Panc1 (cell line): ENCODE results near the gene SIRPA. TPM values are rescaled to one million over a fixed set of nuclear protein-coding genes. Genes with fewer than 3 reads are reported as not detected.

Experiments used
- ATAC-seq: fragments of 200-7000 bp; cut with Tn5 transposase; 2 replicates; pipeline ENCODE4 v1.9.1; 2020; ENCODE audit warnings: mild to moderate bottlenecking, moderate library complexity
- BruUV-seq: library from RNA; stranded (reverse); fragments of 400-500 nt; replicated peaks from 2 replicates; lab custom pipeline; 2021; lab: Mats Ljungman, UMichigan
- CTCF ChIA-PET: fragments of 300-600 bp; sonication (Branson Sonifier 250); formaldehyde crosslinking; loops from one replicate; lab custom pipeline; 2022; ENCODE audit warnings: antibody characterized with exemption; lab: Charles Lee
- POLR2A ChIA-PET: fragments of 300-600 bp; sonication (Branson Sonifier 250); formaldehyde crosslinking; loops from one replicate; lab custom pipeline; 2022; ENCODE audit warnings: antibody characterized with exemption; lab: Charles Lee
- DNase-seq: peaks from one replicate; pipeline ENCODE4 v3.0.0-alpha.2; 2010; ENCODE audit warnings: low read depth, low spot score
- H3K27ac ChIP-seq: 2 replicates; pipeline ENCODE4 v1.5.1; 2011; ENCODE audit warnings: mild to moderate bottlenecking, low read length, inconsistent platforms
- H3K27me3 ChIP-seq: fragments of 200-500 bp; sonication (Bioruptor generic); 2 replicates; pipeline ENCODE4 v1.6.0; 2014; ENCODE audit warnings: low read length, inconsistent platforms; ENCODE audit not compliant: control insufficient read depth, insufficient read depth
- H3K36me3 ChIP-seq: fragments of 200-500 bp; sonication (Bioruptor generic); 2 replicates; pipeline ENCODE4 v1.5.1; 2014; ENCODE audit warnings: inconsistent platforms, mild to moderate bottlenecking, low read length, moderate library complexity; ENCODE audit not compliant: control insufficient read depth, insufficient read depth
- H3K4me1 ChIP-seq: 2 replicates; pipeline ENCODE4 v1.5.1; 2011; ENCODE audit warnings: inconsistent platforms, mild to moderate bottlenecking, low read length, moderate library complexity; ENCODE audit not compliant: control insufficient read depth, insufficient read depth
- H3K4me3 ChIP-seq, 2 experiments: 2 replicates each; pipeline ENCODE4 v1.5.1; 2011 to 2012; ENCODE audit warnings: low read depth in 2 of 2, low read length in 2 of 2, mild to moderate bottlenecking in 2 of 2, inconsistent platforms in 1 of 2, moderate library complexity in 1 of 2
- H3K9me3 ChIP-seq: fragments of 200-500 bp; sonication (Bioruptor generic); 2 replicates; pipeline ENCODE4 v1.5.1; 2014; ENCODE audit warnings: low read depth, mild to moderate bottlenecking, inconsistent platforms, low read length, moderate library complexity; ENCODE audit not compliant: control insufficient read depth, insufficient read depth
- POLR2AphosphoS5 ChIP-seq: IDR thresholded peaks from 2 replicates; pipeline ENCODE4 v1.6.1; 2012; ENCODE audit warnings: mild to moderate bottlenecking, low read depth, low read length, moderate library complexity
- SIN3A ChIP-seq: IDR thresholded peaks from 2 replicates; pipeline ENCODE4 v1.6.1; 2012; ENCODE audit warnings: low read depth, mild to moderate bottlenecking, low read length, moderate library complexity, borderline replicate concordance; ENCODE audit not compliant: insufficient read depth
- TCF7L2 ChIP-seq: IDR thresholded peaks from 2 replicates; pipeline ENCODE4 v1.6.1; 2011; ENCODE audit warnings: mild to moderate bottlenecking, low read depth, low read length, inconsistent platforms
- in situ Hi-C: cut with HindIII; loops from 2 replicates; pipeline ENCODE4 v1.10.0; 2016; ENCODE audit warnings: low sequenced_read_pairs, low pct_unique_long_range_greater_than_20kb
- intact Hi-C: fragments of 100-400 bp; cut with micrococcal nuclease; formaldehyde crosslinking; loops from one replicate; pipeline ENCODE4 v1.10.0; 2022; ENCODE audit not compliant: unreplicated experiment
- total RNA-seq: library from RNA; stranded (reverse); gene quantifications from one replicate; pipeline ENCODE4 v1.2.1, GENCODE V29; 2021; ENCODE audit not compliant: unreplicated experiment
- TF ChIP-seq, protein P1 (sequence below), 2 experiments: IDR thresholded peaks; 2 replicates each; pipeline ENCODE4 v1.6.1; 2011 to 2012; ENCODE audit warnings: low read depth in 2 of 2, control low read depth in 1 of 2, low read length in 1 of 2, mild to moderate bottlenecking in 1 of 2, moderate library complexity in 1 of 2; ENCODE audit not compliant: insufficient read depth in 1 of 2
- TF ChIP-seq, protein P2 (sequence below): fragments of 450-650 bp; IDR thresholded peaks from 2 replicates; pipeline ENCODE4 v1.5.1; 2017; ENCODE audit warnings: mild to moderate bottlenecking

The SIRPA gene
- total RNA-seq, 1 experiment from 2014 or later: 2.4 TPM

DNA sequence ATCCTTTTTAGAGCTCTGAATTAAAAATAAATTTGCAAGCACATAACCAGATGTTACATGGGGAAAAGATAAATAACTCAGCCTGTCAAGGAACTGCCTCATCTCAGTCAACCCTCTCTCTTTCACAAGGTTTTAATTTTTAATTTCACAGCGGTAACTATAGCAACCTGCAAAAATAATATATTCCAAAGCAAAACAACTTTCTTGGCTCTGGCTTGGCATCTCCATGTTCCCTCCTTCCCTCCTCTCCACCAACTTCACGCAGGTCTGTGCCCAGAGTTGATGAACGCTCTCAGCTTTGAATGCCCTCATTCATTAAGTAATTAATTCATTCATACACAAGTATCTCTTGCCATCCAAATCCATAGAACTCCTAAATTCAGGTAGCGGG, 32.5 kb upstream of the SIRPA start:
- Histone ChIP-seq H3K27ac (no peak overlapping the region), H3K4me1 (no peaks in the 10 kb centered on the region), H3K36me3 (no peaks in the 10 kb centered on the region), H3K4me3 (no peak overlapping the region), H3K9me3 (no peaks in the 10 kb centered on the region), H3K27me3 (peaks cover 3% of the 10 kb centered on the region)
- ChIA-PET POLR2A (no interaction called here), CTCF (no interaction called here)
- intact Hi-C loops: no loop called here
- in situ Hi-C loops: no loop called here
- no peak for ATAC-seq
- no peak for DNase-seq
- BruUV-seq: no TSS peak
- TF ChIP-seq, protein P1, sequence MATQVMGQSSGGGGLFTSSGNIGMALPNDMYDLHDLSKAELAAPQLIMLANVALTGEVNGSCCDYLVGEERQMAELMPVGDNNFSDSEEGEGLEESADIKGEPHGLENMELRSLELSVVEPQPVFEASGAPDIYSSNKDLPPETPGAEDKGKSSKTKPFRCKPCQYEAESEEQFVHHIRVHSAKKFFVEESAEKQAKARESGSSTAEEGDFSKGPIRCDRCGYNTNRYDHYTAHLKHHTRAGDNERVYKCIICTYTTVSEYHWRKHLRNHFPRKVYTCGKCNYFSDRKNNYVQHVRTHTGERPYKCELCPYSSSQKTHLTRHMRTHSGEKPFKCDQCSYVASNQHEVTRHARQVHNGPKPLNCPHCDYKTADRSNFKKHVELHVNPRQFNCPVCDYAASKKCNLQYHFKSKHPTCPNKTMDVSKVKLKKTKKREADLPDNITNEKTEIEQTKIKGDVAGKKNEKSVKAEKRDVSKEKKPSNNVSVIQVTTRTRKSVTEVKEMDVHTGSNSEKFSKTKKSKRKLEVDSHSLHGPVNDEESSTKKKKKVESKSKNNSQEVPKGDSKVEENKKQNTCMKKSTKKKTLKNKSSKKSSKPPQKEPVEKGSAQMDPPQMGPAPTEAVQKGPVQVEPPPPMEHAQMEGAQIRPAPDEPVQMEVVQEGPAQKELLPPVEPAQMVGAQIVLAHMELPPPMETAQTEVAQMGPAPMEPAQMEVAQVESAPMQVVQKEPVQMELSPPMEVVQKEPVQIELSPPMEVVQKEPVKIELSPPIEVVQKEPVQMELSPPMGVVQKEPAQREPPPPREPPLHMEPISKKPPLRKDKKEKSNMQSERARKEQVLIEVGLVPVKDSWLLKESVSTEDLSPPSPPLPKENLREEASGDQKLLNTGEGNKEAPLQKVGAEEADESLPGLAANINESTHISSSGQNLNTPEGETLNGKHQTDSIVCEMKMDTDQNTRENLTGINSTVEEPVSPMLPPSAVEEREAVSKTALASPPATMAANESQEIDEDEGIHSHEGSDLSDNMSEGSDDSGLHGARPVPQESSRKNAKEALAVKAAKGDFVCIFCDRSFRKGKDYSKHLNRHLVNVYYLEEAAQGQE (IDR thresholded peaks at IDR 0.05; ENCODE audit: insufficient read depth in 1 of 2, low read depth in 2 of 2, low read length in 1 of 2): no peak
- no peak for TF ChIP-seq TCF7L2
- TF ChIP-seq POLR2AphosphoS5: no peak
- TF ChIP-seq, protein P2, sequence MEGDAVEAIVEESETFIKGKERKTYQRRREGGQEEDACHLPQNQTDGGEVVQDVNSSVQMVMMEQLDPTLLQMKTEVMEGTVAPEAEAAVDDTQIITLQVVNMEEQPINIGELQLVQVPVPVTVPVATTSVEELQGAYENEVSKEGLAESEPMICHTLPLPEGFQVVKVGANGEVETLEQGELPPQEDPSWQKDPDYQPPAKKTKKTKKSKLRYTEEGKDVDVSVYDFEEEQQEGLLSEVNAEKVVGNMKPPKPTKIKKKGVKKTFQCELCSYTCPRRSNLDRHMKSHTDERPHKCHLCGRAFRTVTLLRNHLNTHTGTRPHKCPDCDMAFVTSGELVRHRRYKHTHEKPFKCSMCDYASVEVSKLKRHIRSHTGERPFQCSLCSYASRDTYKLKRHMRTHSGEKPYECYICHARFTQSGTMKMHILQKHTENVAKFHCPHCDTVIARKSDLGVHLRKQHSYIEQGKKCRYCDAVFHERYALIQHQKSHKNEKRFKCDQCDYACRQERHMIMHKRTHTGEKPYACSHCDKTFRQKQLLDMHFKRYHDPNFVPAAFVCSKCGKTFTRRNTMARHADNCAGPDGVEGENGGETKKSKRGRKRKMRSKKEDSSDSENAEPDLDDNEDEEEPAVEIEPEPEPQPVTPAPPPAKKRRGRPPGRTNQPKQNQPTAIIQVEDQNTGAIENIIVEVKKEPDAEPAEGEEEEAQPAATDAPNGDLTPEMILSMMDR: no peak
- TF ChIP-seq SIN3A: no peak

DNA sequence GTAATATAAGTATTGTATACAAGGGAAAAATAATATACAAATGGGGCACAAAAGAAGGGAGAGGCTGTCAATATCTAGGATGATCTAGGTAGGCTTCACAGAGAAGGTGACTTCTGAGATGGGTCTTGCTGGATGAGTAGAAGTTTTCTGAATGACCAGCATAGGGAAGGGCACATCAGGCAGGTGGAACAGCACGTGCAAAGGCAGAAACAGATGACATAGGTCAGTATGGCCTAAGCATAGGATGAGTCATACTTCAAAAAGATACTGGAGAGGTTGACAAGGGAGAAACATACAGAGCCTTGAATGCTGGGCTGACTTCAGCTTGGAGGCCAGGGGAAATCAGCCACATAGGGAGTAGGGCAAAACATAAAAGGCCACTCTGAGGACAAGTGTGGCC, 31.9 kb upstream of the SIRPA start:
- intact Hi-C loops: no loop called here
- no peak for DNase-seq
- Histone ChIP-seq H3K4me3 (no peak overlapping the region), H3K27ac (no peak overlapping the region), H3K36me3 (no peaks in the 10 kb centered on the region), H3K27me3 (peaks cover 3% of the 10 kb centered on the region), H3K9me3 (no peaks in the 10 kb centered on the region), H3K4me1 (no peaks in the 10 kb centered on the region)
- ChIA-PET POLR2A (no interaction called here), CTCF (no interaction called here)
- BruUV-seq: no TSS peak
- in situ Hi-C loops: no loop called here
- TF ChIP-seq TCF7L2 (no peak), POLR2AphosphoS5 (no peak), SIN3A (no peak)
- TF ChIP-seq, protein P1 (IDR thresholded peaks at IDR 0.05; ENCODE audit: insufficient read depth in 1 of 2, low read depth in 2 of 2, low read length in 1 of 2): no peak
- TF ChIP-seq, protein P2: no peak
- no peak for ATAC-seq
